Liver (tissue), 2 donors: Measurements from ENCODE around the gene PABPN1L.

Source experiments
- CTCF ChIP-seq: fragments of 150-350 bp; IDR thresholded peaks from 2 replicates; pipeline ENCODE4 v1.5.1; 2017; ENCODE audit warnings: improper control_type of control experiment, low read depth, low read length; ENCODE audit not compliant: missing input control
- YY1 ChIP-seq: IDR thresholded peaks from 2 replicates; pipeline ENCODE4 v1.6.1; 2016; ENCODE audit warnings: antibody characterized with exemption, mild to moderate bottlenecking
- donor health status: healthy.

DNA sequence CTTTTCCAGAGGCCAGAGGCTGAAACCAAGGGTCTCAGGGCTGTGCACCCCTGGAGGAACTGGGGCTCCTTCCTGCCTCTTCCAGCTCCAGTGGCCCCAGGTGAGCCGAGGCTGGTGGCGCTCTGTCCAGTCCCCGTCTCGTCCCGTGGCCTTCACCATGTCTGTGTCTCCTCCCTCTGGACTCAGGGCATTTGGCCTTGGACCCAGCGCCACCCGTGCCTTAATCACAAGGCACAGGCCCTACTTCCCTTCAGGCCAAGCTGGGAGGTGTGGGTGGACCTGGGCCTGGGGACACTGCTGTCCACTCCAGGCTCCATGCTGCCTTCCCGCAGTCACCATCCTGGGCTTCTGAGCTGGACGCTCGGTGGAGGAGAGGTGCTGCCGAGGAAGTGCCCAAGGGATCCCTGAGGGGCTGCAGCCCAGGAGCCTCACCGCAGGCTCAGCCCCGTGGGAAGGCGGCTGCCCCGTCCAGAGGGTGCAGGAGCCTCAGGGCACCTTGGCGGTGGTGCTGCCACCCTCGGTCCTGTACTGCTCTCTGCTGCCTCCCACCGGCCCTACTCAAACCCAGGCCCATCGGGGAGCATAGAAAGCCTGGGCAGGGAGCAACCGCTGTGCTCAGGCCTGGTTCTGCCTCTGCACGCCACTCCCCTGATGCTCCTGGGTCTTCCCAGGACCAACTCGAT, 45.2 kb downstream of the PABPN1L start:
- TF ChIP-seq YY1 (no peak), CTCF (no peak)
